Fibroblast of skin of left quadriceps (primary cell): ENCODE data around the gene CEP350.
"Not testable (repeated sequence)": the region's sequence is repeated elsewhere in the genome, so short reads cannot be mapped to it uniquely, and the experiment has no call there.

Experiments used
- DNase-seq, 2 experiments: peaks; one replicate each; pipeline ENCODE4 v3.0.0-alpha.2; 2013; ENCODE audit warnings: low read depth in 2 of 2

CEP350 gene

GRCh38 chr1:179984101-179984500, 29.5 kb downstream of the CEP350 start:
- DNase-seq, result no peak

DNA sequence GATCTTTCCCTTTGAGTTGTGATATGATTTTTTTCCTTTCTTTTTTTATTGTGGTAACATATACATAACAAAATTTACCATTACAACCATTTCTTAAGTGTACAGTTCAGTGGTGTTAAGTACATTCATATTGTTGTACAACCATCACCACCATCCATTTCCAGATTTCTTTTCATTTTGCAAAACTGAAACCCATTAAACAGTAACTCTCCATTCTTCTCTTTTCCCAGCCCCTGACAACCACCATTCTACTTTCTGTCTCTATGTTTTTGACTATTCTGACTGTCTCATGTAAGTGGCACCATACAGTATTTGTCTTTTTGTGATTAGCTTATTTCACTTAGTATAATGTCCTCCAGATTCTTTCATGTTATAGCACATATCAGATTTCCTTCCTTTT, 30.3 kb downstream of the CEP350 start:
- DNase-seq, result no peak

DNA sequence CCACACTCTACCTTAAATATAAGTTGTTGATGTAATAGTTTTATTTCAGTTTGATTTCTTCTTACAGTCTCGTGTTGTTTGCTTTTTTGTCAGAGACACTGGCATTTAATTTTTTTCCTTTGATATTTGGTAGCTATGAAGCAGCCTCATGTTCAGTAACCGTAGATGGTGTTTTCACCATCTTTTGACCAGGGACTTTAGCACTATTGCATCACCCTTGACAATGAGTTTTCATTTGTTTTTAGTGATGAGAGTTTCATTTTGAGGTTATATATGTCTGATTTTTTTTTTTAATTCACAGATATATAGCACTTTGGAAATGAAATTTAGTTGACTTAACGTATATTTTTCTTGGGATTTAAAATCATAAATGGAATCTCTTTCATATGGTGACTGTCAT, 36.2 kb downstream of the CEP350 start:
- no peak for DNase-seq

DNA sequence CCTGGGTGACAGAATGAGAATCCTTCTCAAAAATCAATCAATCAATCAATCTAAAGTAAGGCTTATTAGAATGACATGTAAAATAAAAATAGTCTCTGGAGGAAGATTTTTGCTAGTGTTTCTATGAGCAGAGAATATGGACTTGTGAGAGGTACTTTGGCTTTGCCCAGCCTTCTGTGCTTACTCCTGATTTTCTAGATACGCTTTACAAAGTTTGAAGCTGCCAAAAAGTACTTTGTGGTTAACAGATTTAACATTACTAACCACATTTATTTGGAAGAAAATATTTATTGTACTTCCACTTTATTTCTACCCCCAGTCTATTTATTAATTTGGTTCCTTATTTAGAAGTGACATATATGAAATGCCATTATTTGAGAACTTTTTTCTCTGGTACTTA, 41.0 kb downstream of the CEP350 start:
- DNase-seq, result no peak

DNA sequence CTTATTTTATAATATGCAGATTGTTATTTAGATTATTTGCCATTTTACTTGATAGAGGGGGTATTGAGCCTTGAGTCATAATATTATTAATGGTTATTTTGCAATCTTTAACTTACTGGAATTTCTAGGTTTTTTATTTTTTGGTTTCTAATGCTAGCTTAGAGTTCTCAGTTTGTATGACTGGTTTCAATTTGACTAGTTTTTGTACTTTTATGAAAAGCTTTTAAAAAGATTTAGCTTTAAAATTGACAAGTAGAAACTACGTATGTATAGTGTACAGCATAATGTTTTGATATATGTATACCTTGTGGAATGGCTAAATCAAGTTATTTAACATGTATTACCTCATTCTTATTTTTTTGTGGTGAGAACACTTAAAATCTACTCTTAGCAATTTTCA, 41.5 kb downstream of the CEP350 start:
- DNase-seq, result no peak

DNA sequence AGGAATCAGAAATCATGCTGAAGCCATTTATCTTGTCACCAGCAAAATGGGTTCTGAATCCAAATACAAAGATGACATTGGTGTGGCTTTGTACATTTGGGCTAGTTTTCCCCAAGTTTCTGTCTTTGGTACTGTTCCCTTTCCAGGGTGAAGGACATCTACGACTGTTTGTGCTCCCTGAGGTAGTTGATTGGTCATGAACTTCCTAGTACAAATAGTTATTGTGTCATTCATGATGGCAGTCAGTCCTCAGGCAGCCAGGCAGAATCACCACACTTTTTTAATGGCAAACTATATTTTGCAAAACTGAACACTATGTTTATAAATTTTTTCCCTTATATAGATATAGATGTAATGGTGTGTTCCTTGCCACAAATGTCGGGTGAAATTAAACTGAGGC, 46.0 kb downstream of the CEP350 start:
- DNase-seq, result no peak

GRCh38 chr1:180002437-180002836, 47.8 kb downstream of the CEP350 start:
- DNase-seq, result no peak

DNA sequence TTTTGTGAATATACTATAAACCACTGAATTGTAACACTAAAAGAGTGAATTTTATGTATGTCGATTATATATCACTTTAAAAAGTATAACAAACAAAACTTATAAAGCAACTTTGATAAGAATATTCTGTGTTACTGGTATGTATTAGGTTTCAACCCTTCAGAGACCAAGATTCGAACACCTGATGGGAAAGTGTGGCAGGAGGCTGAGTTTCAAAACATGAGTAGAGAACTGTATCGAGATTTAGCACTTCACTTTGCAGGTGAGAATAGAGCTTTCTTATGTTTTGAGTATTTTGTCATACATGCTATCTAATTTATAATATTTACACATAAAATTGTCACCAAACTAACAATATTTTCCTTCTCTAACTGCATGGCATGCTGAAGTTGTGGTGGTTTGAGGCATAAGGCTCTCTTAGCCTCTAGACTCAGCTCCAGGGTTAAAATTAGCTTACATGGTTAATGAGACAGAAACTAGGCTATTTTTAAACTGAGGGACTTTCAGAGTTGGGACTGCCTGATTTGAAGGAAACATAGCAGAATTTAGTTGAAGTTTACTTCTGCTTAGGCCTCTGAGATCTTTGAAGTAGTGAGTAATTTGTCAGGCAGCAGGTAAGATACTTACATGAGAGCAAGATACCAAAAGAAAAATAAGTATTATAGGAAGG, 48.6 kb downstream of the CEP350 start:
- DNase-seq, result no peak

DNA sequence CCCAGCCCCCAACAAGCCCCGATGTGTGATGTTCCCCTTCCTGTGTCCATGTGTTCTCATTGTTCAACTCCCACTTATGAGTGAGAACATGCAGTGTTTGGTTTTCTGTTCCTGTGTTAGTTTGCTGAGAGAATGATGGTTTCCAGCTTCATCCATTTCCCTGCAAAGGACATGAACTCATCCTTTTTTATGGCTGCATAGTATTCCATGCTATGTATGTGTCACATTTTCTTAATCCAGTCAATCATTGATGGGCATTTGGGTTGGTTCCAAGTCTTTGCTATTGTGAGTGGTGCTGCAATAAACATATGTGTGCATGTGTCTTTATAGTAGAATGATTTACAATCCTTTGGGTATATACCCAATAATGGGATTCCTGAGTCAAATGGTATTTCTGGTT, 52.2 kb downstream of the CEP350 start:
- not testable (repeated sequence) for DNase-seq

GRCh38 chr1:180020017-180020416, 65.4 kb downstream of the CEP350 start:
- no peak for DNase-seq

DNA sequence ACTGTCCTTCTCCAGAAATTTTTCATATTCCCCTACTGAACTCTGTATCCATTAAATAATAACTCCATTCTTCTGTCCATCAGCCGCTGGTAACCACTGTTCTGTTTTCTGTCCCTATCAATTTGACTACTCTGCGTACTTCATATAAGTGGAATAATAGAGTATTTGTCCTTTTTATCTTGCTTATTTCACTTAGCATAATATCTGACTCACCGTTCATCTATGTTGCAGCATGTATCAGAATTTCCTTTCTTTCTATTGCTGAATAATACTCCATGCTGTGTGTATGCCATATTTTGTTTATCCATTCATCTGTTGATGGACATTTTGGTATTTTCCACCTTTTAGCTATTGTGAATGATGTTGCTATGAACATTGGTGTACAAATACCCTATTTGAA, 71.9 kb downstream of the CEP350 start:
- no peak for DNase-seq

- peak; percentile 86 to 87 for DNase-seq
Observed at GRCh38 chr1:180027949-180028445, 73.4 kb downstream of the CEP350 start.

GRCh38 chr1:180028864-180029263, 74.3 kb downstream of the CEP350 start:
- no peak for DNase-seq

DNA sequence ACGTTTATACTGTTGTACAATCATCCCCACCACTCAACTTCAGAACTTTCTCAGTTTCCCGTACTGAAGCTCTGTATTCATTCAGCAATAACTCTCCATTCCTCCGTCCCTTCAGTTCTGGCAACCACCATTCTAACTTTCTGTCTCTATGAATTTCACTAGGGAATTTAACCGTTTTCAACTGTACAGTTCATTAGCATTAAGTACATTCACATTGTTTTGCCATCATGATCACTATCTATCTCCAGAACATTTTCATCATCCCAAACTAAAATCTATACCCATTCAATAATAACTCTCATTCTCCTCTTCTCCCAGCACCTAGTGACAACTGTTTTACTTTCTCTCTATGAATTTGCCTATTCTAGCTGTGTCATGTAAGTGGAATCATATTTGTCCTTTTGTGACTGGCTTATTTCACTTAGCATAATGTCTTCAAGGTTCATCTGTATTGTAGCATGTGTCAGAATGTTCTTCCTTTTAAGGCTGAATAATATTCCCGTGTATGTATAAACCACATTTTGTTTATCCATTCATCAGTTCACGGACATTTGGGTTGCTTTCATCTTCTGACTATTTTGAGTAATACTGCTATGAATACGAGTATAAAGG, 75.0 kb downstream of the CEP350 start:
- DNase-seq, result no peak

DNA sequence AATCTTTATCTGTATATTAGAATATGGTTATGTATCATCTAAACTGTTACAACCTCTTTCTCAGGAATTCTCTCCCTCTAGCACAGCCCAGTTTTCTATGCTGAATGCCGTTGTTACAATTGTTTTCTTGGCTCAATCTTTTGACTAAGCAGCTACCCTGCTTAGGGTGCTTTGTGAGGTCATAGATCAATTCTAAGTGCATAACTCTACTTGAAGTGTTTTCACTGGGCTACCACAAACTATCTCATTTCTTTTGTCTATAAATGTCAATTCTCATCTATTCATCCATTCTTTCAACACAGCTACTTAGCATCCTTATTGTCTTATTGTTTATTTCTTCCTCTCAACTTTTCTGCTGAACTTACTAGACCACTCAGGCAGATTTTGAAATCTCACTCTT, 77.1 kb downstream of the CEP350 start:
- DNase-seq, result no peak

- DNase-seq, result no peak
Observed at GRCh38 chr1:180033390-180033789, 78.8 kb downstream of the CEP350 start.

GRCh38 chr1:180040034-180040433, 85.4 kb downstream of the CEP350 start:
- peak in 1 of 2 experiments; percentile 6 for DNase-seq

- DNase-seq, result no peak
Observed at GRCh38 chr1:180041582-180041981, 87.0 kb downstream of the CEP350 start.

GRCh38 chr1:180042988-180043622, 88.5 kb downstream of the CEP350 start:
- peak in 1 of 2 experiments; percentile 7 for DNase-seq

- no peak for DNase-seq
Observed at GRCh38 chr1:180043785-180044184, 89.2 kb downstream of the CEP350 start.

- DNase-seq, result no peak
Observed at GRCh38 chr1:180046674-180047073, 92.1 kb downstream of the CEP350 start.

DNA sequence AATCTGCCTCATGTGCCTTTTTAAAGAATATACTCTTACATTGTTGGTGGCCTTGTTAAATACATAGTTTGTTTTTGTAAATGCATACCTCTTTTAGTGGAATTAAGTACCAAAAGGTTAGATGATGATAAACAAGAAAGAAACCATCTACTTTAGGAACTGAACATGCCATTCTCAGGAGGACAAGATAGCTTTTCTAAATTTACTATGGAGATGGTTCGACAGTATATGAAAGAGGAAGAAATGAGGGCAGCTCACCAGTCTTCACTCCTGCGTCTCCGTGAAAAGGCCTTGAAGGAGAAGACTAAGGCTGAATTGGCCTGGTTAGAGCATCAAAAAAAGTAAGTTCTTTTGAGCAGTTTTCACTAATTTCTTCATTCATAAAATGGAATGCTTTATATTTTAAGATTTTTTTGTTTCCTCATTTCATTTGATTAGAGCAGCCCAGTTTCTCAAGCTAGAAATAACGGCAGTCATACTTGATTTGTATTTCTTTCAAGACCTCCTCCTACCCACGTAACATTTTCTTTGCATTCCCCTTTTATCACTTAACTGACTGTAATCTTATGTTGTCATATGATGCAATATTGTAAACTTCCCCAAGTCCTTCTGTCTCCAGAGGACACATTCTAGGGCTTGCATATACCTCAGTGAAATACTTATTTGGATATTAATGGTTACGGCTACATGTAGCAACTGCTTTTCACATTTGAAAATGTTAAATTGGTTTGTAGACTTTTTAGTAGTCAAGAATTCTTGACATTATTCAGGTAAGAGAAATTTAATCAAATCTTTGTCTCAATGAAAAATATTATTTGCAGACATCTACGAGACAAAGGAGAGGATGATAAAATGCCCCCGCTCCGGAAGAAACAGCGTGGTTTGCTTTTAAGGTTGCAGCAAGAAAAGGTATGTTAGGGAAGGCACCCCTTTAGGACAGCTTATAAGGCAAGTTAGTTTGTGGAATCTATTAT, 99.3 kb downstream of the CEP350 start:
- no peak for DNase-seq
